ENCODE results near the gene CERS6.

CERS6 gene

DNA sequence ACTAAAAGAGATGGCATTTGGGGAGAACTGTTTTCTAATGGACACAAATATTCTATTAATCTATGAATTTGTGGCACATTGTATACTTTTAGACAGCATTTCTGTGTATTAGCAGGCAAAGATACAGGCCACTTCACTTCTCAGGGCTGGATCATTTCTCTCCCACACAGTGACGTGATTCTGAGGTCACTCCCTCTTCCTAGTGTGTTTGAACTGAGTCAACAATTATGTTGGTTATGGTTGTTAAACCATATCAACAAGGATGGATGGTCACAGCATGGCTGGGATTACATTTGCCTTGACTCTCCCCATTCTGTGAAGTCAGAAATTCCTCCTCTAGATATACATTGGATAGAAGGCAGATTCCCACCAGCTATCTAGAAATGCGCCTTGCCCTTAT, 358.0 kb downstream of the CERS6 start:
- no peak for DNase-seq

DNA sequence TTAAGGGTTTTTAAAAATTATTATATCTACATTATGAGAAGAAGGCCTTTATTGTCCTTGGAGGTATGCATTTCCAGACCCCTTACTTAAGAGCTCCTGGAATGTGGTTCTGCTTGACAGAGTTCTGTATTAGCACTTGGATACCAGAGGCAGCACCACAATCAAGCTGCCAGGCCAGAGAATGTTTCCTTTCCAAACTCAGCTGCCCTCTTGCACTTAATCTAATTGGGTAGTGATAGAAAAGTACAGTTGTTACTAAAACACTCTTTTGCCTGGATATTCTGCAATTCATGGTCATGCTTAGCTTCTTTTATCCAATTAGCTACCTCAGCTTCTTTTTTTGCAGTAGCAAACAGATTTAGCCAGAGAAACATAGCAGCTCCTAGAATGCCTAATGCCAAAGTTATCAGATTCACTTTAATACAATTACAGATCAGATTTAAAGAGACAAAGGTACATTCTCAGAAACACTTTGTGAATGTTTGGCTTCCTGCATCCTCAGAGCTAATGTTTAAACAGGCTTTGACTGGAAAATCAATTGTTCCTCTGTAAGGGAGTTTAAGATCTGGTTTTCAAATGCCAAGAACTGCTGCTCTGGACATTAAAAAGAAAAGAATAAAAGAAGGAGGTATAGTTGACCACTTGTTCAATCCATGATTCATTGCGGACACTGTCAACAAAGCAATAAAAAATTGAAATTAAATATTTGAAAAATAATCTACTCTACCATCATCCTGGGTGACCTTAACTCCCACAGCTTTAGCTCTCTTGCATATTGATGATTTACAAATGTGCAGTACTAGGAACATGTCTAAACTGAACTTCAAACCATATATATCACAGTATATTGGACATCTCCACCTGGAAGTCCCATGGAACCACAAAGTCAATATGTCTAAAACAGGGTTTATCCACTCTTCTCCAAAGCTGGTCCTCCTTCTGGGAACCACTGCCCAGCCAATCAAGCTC, 359.2 kb downstream of the CERS6 start:
- DNase-seq = no peak

DNA sequence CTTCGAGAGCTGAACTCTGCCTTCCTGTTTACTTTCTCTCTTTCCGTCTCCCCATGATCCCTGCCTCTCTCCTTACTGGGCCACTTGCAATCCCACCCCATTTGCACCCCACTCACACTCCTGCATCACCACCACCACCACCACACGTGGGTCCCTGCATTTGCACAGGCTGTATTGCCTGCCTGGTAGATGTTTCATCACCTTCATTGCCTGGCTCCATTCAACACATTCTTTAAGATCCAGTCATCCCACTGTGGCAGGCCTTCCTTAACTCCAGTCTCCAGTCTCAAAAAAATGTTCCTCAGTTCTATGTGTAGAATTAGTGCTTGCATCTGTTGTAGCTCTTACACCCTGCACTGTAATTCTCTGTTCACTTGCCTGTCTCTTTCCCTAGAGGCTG, 360.3 kb downstream of the CERS6 start:
- no peak for DNase-seq

DNA sequence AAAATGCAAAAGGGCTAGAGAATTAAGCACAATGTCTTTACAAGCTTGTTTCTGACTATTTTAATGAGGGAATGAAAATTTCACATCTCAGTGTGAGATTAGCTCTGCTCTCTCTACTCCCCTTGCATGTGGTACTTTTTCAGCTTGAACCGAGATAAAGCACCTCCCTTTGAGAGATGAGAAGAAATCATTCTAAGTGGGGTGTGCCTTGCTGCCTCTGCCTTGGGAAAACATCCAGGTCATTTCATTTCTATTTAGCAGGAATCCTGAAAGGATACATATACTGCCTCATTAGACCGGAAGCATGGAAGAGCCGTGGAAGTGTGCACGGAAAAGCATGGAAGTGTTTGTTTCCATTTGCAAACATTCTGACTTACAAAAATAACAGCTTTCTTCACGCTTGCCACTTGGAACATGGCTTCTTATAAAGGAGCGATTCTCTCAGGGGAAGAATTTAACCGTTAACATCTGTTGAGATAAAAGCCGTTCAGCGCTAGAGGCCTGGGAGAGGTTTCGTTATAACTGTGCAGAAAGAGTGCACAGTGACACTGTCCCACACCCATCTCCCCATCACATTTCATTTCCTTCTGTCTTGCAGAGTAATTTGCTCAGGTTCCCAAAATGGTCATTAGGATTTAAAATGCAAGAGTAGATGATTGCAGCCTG, 363.1 kb downstream of the CERS6 start:
- no peak for DNase-seq

DNA sequence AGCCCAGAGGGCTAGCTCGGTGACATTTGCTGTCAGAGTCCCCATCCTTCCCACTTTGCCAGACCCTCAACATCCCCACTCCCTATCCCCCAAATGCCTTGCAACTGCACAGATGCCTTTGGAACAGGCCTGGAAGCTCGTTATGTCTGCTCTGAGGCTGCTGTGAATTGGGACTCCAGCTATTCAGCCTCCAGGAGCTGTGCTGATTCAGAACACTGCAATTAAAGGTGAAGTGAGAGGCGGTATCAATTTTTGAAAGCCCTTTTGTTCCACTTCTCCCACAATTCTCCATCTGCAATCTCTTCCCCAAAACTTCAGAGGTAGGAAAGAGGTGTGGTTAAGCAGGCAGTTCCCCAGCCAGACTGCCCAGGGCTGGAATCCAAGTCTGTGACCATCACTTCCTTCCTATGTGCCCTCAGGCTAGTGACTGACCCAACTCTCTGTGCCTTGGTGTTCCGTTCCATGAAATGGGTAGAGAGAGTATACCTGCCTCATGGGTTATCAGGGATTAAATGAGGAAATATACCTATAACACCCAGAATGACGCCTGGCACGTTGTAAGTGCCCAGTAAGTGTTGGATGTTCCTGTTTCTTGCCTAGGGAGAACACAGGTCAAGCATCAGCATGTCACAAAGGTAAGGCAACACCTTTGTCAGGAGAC, 363.9 kb downstream of the CERS6 start:
- no peak for DNase-seq

DNA sequence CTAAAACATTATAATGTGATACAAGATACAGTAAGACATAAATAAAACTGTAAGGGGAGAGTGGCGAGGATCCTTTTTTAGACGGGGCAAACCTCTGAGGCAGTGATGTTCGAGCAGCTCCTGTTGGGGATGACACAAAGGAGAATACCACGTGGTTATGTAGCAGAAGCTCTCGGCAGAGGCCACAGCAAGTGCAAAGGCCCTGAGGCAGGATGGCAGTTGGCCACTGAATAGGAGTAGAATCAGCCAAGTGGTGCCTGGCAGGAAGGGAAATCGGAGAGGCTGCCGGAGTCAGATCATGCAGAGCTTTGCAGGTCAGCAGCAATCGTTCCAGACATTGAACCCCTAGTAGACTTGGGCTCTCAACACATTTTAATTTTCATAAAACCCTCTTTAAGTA, 365.5 kb downstream of the CERS6 start:
- DNase-seq = no peak

DNA sequence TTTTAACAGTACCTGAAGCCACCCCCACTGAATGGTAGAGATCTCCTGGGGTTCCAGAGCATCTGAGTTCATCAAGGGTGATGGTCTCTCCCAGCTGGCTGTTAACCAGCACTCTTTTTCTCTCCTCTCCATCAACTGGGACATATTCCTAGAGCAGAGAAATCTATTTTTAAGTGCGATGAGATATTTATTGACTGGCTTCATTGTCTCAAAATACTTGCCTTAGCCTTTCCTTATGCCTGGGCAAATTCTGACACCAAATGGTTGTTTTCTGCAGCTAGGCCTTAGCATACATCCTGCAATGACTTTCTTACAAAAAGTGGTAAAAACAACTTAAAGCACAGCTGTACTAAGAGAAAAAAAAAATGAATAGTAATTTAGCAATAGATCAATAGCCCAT, 365.9 kb downstream of the CERS6 start:
- no peak for DNase-seq

All from effector CD8-positive, alpha-beta T cell (primary cell).